Measurements from ENCODE around the gene HSD17B11. TPM values are rescaled to one million over a fixed set of nuclear protein-coding genes. Genes with fewer than 3 reads are reported as not detected.
"Not testable (repeated sequence)": the region's sequence is repeated elsewhere in the genome, so short reads cannot be mapped to it uniquely, and the experiment has no call there.

Gene HSD17B11
- polyA plus RNA-seq, 1 donor from 2014 or later = 2.2 TPM

- Histone ChIP-seq H3F3A (ENCODE audit: insufficient read depth, low read length, poor library complexity, severe bottlenecking) (no peaks in the 10 kb centered on the region), H4K20me1 (ENCODE audit: insufficient read depth) (no peaks in the 10 kb centered on the region), H3K27me3 (ENCODE audit: insufficient read depth, low read depth, low read length) (no peaks in the 10 kb centered on the region), H3K4me2 (ENCODE audit: low read length) (no peak overlapping the region), H3K9ac (ENCODE audit: low read length) (no peak overlapping the region), H3K9me2 (ENCODE audit: insufficient read depth, low read length) (no peaks in the 10 kb centered on the region), H2AFZ (ENCODE audit: low read depth, low read length) (no peak overlapping the region), H3K27ac (ENCODE audit: low read length) (no peak overlapping the region), H3K4me3 (ENCODE audit: low read length) (no peak overlapping the region), H3K36me3 (ENCODE audit: insufficient read depth, low read length) (no peaks in the 10 kb centered on the region), H3K9me3 (ENCODE audit: low read length) (no peaks in the 10 kb centered on the region), H3K79me2 (replicated peaks; ENCODE audit: insufficient read depth, low read length) (no peaks in the 10 kb centered on the region)
- TF ChIP-seq POLR2AphosphoS5 (IDR thresholded peaks at IDR 0.05) (no peak), CTCF (IDR thresholded peaks at IDR 0.05; ENCODE audit: poor library complexity, severe bottlenecking) (no peak), SMC3 (conservative IDR thresholded peaks at IDR 0.05; ENCODE audit: poor library complexity) (no peak), EZH2 (IDR thresholded peaks at IDR 0.05; ENCODE audit: borderline replicate concordance, insufficient read depth, low read length, poor library complexity, severe bottlenecking) (no peak), RAD21 (conservative IDR thresholded peaks at IDR 0.05) (no peak), TAF1 (IDR thresholded peaks at IDR 0.05; ENCODE audit: low read depth) (no peak), EP300 (conservative IDR thresholded peaks at IDR 0.05; ENCODE audit: poor library complexity, severe bottlenecking) (no peak), REST (IDR thresholded peaks at IDR 0.05; ENCODE audit: borderline replicate concordance) (no peak), MXI1 (conservative IDR thresholded peaks at IDR 0.05; ENCODE audit: poor library complexity, severe bottlenecking) (no peak)
These were observed 9.0 kb upstream of the HSD17B11 start for GRCh38 chr4:87399954-87400353.

- H3K79me2 ChIP-seq (replicated peaks; ENCODE audit: insufficient read depth, low read length) = no peaks in the 10 kb centered on the region
- H3K27me3 ChIP-seq (ENCODE audit: insufficient read depth, low read depth, low read length) = no peaks in the 10 kb centered on the region
- H3F3A ChIP-seq (ENCODE audit: insufficient read depth, low read length, poor library complexity, severe bottlenecking) = no peaks in the 10 kb centered on the region
- no peaks in the 10 kb centered on the region for H3K36me3 ChIP-seq (ENCODE audit: insufficient read depth, low read length)
- H3K9me3 ChIP-seq (ENCODE audit: low read length) = no peaks in the 10 kb centered on the region
- TF ChIP-seq TAF1 (IDR thresholded peaks at IDR 0.05; ENCODE audit: low read depth) (no peak), POLR2AphosphoS5 (IDR thresholded peaks at IDR 0.05) (no peak), MXI1 (conservative IDR thresholded peaks at IDR 0.05; ENCODE audit: poor library complexity, severe bottlenecking) (no peak), CTCF (IDR thresholded peaks at IDR 0.05; ENCODE audit: poor library complexity, severe bottlenecking) (no peak), RAD21 (conservative IDR thresholded peaks at IDR 0.05) (no peak), REST (IDR thresholded peaks at IDR 0.05; ENCODE audit: borderline replicate concordance) (no peak), EZH2 (IDR thresholded peaks at IDR 0.05; ENCODE audit: borderline replicate concordance, insufficient read depth, low read length, poor library complexity, severe bottlenecking) (no peak), SMC3 (conservative IDR thresholded peaks at IDR 0.05; ENCODE audit: poor library complexity) (no peak), EP300 (conservative IDR thresholded peaks at IDR 0.05; ENCODE audit: poor library complexity, severe bottlenecking) (no peak)
- H2AFZ ChIP-seq (ENCODE audit: low read depth, low read length) = no peak overlapping the region
- no peaks in the 10 kb centered on the region for H3K9me2 ChIP-seq (ENCODE audit: insufficient read depth, low read length)
- no peak overlapping the region for H3K9ac ChIP-seq (ENCODE audit: low read length)
- no peaks in the 10 kb centered on the region for H4K20me1 ChIP-seq (ENCODE audit: insufficient read depth)
- no peak overlapping the region for H3K27ac ChIP-seq (ENCODE audit: low read length)
- H3K4me2 ChIP-seq (ENCODE audit: low read length) = no peak overlapping the region
- H3K4me3 ChIP-seq (ENCODE audit: low read length) = no peak overlapping the region
These were observed 8.2 kb upstream of the HSD17B11 start for GRCh38 chr4:87399148-87399547.

GRCh38 chr4:87395851-87396250 is 4.9 kb upstream of the HSD17B11 start:
- not testable (repeated sequence) for H3K9me2 ChIP-seq (ENCODE audit: insufficient read depth, low read length); H3K36me3 ChIP-seq (ENCODE audit: insufficient read depth, low read length); H3K79me2 ChIP-seq (replicated peaks; ENCODE audit: insufficient read depth, low read length); H3K27me3 ChIP-seq (ENCODE audit: insufficient read depth, low read depth, low read length); H2AFZ ChIP-seq (ENCODE audit: low read depth, low read length); H3K9me3 ChIP-seq (ENCODE audit: low read length); H3K4me3 ChIP-seq (ENCODE audit: low read length); H3K4me2 ChIP-seq (ENCODE audit: low read length); H4K20me1 ChIP-seq (ENCODE audit: insufficient read depth); H3K9ac ChIP-seq (ENCODE audit: low read length); H3F3A ChIP-seq (ENCODE audit: insufficient read depth, low read length, poor library complexity, severe bottlenecking); H3K27ac ChIP-seq (ENCODE audit: low read length)
